ENCODE data around the gene PPT1.

Gene PPT1

DNA sequence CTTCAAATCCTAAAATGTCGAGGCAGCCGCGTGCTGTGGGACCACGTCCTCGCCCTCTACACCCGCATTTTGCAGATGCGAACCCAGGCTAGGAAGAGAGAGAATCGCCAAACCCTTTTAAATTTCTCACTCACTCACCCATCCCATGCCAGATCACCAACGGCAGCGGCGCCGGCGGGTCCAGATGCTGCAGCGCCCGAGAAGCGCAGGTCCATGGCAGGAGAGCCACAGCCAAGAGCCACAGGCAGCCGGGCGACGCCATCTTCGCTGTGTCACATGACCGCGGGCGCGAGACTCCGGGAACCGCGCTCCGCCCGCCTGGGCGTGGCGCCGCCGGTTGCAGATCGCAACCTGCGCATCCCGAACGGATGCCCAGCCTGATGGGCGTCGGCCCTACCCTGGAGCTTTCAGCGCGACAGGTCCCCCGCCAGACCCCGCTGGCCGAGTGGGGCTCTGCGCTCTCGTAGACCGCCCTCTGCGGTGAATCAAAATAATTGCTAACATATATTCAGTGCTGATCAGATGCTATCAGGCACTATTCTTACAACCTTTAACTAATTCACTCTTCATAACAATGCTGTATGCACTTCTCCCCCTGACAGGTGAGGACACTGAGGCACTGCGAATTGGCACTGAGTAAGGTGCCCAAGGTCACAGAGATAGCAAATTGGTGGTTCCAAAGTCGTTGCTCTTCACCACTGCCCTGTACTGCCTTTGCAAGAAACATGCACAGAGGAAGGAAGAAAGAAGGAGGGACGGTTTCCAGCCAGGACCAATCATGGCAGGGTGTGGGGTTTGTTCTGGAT, at the start of gene PPT1:
Gene PPT1, minus strand, starts transcription at position 276 of the 806 bp plus-strand sequence. Its CDS starts 14 bp downstream, at position 262.
- no peaks in the 10 kb centered on the region for H3K9me3 ChIP-seq (ENCODE audit: low read length)
- H3K36me3 ChIP-seq (ENCODE audit: insufficient read depth, low read length): no peaks in the 10 kb centered on the region
- peak within 1 kb of the TSS; percentile 98 for H2AFZ ChIP-seq (ENCODE audit: low read depth, low read length)
- peak within 1 kb of the TSS; percentile 60 for H3K4me3 ChIP-seq (ENCODE audit: low read length)
- H3K27me3 ChIP-seq (ENCODE audit: insufficient read depth, low read length): no peaks in the 10 kb centered on the region
- H3K4me1 ChIP-seq (ENCODE audit: insufficient read depth, low read length): peaks cover 4% of the 10 kb centered on the region

DNA sequence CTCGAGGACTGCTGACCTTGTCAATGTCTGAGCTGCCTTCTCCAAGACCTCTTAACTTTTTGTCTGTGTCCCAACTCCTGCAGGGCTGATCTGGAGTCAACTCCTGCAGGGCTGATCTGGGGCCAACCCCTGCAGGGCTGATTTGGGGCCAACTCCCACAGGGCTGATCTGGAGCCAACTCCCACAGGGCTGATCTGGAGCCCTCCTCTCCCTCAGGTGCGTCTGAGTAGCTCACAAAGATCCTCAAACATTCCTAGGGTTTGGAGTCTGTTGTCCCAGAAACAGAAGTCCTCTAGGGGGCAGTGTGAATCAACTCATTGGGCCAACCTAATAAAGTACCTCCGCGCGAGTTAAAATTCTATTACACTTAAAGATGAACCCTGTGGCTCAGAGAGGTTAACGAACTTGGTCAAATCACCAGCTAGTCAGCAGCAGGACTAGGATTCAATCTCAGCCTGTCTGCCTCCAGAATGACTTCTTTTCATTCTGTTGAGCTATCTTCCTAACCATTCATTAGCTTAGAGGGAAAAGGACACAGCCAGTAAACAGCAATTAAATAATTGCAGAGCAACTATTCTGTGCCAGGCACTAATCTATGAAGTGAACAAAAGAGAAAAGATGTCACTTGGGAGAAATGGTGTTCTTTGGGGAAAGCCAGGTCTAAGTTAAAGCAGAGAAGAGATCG, 47.0 kb upstream of the PPT1 start:
- H3K9me3 ChIP-seq (ENCODE audit: low read length): no peaks in the 10 kb centered on the region
- peaks cover 27% of the 10 kb centered on the region for H3K27me3 ChIP-seq (ENCODE audit: insufficient read depth, low read length)
- H3K4me3 ChIP-seq (ENCODE audit: low read length): no peak overlapping the region
- no peaks in the 10 kb centered on the region for H3K4me1 ChIP-seq (ENCODE audit: insufficient read depth, low read length)
- no peaks in the 10 kb centered on the region for H3K36me3 ChIP-seq (ENCODE audit: insufficient read depth, low read length)
- no peak overlapping the region for H2AFZ ChIP-seq (ENCODE audit: low read depth, low read length)

DNA sequence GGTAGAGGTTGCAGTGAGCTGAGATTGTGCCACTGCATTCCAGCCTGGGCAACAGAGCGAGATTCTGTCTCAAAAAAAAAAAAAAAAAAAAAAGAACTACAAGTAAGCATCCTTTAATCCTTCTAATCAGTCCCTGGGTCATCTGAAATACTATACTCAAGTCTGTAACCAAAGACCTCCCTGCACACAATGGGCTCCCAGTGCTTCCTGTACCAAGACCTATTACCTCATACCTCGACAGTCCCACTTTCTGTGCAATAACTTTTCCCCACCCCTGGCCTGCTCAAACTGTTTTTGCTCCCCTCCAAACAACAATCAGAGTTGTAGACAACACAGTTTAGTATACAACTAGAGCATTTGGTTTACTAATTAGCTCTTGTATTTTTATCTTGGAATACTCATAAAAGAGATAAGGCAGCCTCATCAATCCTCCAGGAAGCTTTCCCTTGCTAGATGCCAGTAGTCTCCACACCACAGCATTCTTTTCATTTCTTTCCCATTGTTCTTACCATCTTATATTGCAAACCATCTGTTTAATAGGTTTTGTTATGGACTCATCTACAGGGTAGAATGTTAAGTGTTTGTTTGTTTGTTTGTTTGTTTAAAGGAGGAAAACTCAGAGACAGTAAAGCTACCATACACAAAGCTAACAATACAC, 45.0 kb upstream of the PPT1 start:
- Histone ChIP-seq H3K4me1 (ENCODE audit: insufficient read depth, low read length) (no peaks in the 10 kb centered on the region), H3K36me3 (ENCODE audit: insufficient read depth, low read length) (no peaks in the 10 kb centered on the region), H2AFZ (ENCODE audit: low read depth, low read length) (no peak overlapping the region), H3K9me3 (ENCODE audit: low read length) (no peaks in the 10 kb centered on the region), H3K27me3 (ENCODE audit: insufficient read depth, low read length) (peaks cover 17% of the 10 kb centered on the region), H3K4me3 (ENCODE audit: low read length) (no peak overlapping the region)

DNA sequence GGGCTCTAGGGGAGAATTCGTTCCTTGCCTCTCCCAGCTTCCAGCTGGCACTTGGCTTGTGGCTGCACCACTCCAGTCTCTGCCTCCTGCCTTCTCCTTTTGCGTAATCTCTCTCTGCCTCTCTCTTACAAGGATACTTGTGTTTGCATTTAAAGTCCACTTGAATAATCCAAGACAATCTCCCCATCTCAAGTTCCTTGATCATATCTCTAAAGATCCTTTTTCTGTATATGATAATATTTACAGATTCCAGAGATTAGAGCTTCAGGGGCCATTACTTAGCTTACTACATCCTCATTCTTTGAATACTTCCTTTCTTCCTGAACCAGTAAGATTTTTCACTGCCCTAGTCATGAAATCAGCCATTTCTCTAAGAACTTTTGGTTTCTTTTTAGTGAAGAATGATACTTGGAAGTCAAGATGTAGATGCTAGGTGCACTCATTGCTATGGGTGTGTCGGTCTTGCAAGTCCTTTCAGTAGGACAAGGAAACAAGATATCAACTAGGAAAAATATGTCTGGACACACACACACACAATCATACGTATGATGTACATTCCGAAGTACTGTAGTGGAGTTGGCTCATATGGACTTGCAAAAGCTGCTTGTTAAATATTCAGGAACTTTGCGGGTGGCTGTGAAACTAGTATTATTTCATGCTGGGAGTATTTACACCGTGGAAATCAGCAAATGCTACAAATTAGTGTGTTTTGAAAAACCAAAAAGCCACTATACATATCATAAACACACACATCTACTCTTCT, 43.3 kb upstream of the PPT1 start:
- Histone ChIP-seq H3K27me3 (ENCODE audit: insufficient read depth, low read length) (peaks cover 6% of the 10 kb centered on the region), H3K4me3 (ENCODE audit: low read length) (no peak overlapping the region), H3K4me1 (ENCODE audit: insufficient read depth, low read length) (no peaks in the 10 kb centered on the region), H3K36me3 (ENCODE audit: insufficient read depth, low read length) (no peaks in the 10 kb centered on the region), H2AFZ (ENCODE audit: low read depth, low read length) (no peak overlapping the region), H3K9me3 (ENCODE audit: low read length) (no peaks in the 10 kb centered on the region)

DNA sequence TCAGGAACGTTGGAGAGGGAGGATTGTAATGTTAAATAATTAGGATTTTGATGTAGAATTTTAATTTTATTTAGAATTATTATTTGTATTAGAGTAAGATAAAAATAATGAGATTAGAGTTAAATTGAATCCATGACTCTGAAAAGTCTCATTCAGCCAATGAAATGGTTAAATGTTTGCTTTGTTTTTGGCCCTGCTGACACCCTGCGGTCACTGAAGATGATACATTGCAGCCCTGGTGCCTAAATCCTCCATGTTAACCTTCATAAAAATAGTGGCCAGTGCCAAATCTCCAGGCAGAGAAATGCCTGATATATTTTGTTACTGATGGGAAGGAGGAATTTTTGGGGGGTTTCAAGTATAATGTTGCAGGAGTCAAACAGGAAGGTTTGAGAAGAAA, 36.8 kb upstream of the PPT1 start:
- Histone ChIP-seq H2AFZ (ENCODE audit: low read depth, low read length) (no peak overlapping the region), H3K4me1 (ENCODE audit: insufficient read depth, low read length) (no peaks in the 10 kb centered on the region), H3K27me3 (ENCODE audit: insufficient read depth, low read length) (no peaks in the 10 kb centered on the region), H3K36me3 (ENCODE audit: insufficient read depth, low read length) (no peaks in the 10 kb centered on the region), H3K9me3 (ENCODE audit: low read length) (peaks cover 8% of the 10 kb centered on the region), H3K4me3 (ENCODE audit: low read length) (no peak overlapping the region)

DNA sequence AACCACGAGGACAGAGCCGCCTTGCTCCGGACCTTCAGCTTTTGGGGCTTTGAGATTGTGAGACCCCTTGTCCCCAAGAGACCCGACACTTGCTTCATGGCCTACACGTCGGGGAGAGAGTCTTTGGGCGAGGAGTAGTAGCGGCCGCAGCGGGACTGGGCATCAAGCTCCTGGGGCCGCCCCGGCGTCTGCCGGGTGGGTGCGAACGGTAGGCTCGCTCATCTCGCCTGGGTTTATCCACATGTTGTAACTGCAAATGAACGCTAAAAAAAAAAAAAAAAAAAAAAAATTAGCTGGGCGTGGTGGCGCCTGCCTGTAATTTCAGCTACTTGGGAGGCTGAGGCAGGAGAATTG, 36.2 kb upstream of the PPT1 start:
- H3K9me3 ChIP-seq (ENCODE audit: low read length): peaks cover 8% of the 10 kb centered on the region
- H3K4me1 ChIP-seq (ENCODE audit: insufficient read depth, low read length): no peaks in the 10 kb centered on the region
- H3K36me3 ChIP-seq (ENCODE audit: insufficient read depth, low read length): no peaks in the 10 kb centered on the region
- no peak overlapping the region for H2AFZ ChIP-seq (ENCODE audit: low read depth, low read length)
- no peaks in the 10 kb centered on the region for H3K27me3 ChIP-seq (ENCODE audit: insufficient read depth, low read length)
- H3K4me3 ChIP-seq (ENCODE audit: low read length): no peak overlapping the region

DNA sequence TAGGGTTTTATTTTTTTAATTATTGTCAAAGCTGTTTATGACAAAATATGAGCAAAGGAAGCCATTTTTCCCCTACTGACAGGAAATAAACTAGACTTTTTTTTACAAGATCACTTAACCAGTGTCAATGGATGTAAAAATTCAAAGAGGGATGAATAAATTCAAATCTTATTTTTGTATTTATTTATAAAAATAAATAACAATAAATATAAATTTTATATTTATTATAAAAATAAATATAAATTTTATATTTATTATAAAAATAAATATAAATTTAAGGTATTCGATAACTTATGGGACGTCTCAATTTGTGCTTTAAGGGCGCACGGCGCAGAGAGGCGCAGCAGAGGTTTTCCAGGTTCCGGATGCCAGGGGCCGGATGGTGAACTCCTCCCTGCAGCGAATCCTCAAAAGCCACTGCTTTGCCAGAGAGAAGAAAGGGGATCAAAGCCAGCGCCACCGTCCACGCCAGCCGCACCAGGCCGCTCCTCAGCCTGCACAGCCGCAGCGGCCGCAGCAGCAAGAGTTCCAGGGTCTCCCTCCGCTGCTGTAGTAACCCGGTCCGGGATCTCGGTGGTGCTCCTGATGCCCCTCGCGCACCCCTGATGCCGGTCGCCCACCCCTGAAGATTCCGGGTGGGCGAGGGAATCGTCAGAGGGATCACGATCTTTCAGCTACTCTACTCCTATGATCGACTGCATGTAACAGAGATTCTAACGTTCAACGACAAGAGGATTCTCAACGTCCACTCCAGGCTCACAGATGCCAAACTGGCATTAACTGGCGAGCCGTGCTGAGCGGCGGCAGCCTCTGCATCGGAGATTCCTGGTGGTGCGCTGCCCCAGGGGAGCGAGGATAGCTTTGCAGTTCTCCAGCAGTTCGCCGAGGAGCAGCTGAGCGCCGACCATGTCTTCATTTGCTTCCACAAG, 35.6 kb upstream of the PPT1 start:
- H3K4me1 ChIP-seq (ENCODE audit: insufficient read depth, low read length): no peaks in the 10 kb centered on the region
- no peak overlapping the region for H2AFZ ChIP-seq (ENCODE audit: low read depth, low read length)
- no peaks in the 10 kb centered on the region for H3K27me3 ChIP-seq (ENCODE audit: insufficient read depth, low read length)
- no peak overlapping the region for H3K4me3 ChIP-seq (ENCODE audit: low read length)
- H3K36me3 ChIP-seq (ENCODE audit: insufficient read depth, low read length): no peaks in the 10 kb centered on the region
- H3K9me3 ChIP-seq (ENCODE audit: low read length): peaks cover 8% of the 10 kb centered on the region

DNA sequence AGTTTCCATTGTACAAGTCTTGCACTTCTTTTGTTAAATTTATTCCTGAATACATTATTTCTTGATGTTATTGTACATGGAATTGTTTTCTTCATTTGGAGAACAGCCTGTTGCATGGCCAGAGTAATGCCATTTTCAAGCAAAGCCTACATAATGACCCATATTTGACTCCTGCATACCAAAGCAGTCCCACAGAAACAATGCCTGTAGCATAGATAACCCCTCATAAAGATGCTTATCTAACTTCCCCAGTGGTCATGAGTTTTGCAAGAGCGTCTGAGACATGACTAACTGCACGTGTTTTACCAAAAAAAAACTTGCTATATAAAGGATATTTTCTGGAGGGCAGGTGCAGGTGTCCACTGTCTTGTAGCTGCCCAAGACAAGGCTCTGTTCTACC, 33.8 kb upstream of the PPT1 start:
- Histone ChIP-seq H3K36me3 (ENCODE audit: insufficient read depth, low read length) (no peaks in the 10 kb centered on the region), H3K27me3 (ENCODE audit: insufficient read depth, low read length) (no peaks in the 10 kb centered on the region), H3K4me3 (ENCODE audit: low read length) (no peak overlapping the region), H3K4me1 (ENCODE audit: insufficient read depth, low read length) (no peaks in the 10 kb centered on the region), H2AFZ (ENCODE audit: low read depth, low read length) (no peak overlapping the region), H3K9me3 (ENCODE audit: low read length) (peaks cover 8% of the 10 kb centered on the region)

DNA sequence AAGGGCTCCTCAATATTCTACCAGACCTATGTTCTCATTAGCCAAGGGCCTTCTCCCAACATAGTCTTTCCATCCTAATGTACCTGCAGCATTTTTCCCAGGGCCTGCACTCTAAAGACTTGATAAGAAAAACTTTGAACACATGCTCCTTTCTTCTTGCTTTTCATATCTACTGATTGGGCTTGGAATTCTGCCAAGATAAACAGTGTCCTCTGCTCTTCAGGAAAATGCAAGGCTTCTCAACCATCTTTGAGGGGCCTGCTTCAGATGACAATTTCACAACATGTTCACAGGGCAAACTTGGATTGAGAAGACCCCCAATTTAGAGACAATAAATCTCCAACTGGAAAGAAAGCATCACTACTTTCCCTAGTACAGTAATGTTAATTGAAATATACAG, 25.8 kb upstream of the PPT1 start:
- Histone ChIP-seq H3K36me3 (ENCODE audit: insufficient read depth, low read length) (no peaks in the 10 kb centered on the region), H2AFZ (ENCODE audit: low read depth, low read length) (no peak overlapping the region), H3K27me3 (ENCODE audit: insufficient read depth, low read length) (no peaks in the 10 kb centered on the region), H3K4me1 (ENCODE audit: insufficient read depth, low read length) (no peaks in the 10 kb centered on the region), H3K4me3 (ENCODE audit: low read length) (no peak overlapping the region), H3K9me3 (ENCODE audit: low read length) (no peaks in the 10 kb centered on the region)

DNA sequence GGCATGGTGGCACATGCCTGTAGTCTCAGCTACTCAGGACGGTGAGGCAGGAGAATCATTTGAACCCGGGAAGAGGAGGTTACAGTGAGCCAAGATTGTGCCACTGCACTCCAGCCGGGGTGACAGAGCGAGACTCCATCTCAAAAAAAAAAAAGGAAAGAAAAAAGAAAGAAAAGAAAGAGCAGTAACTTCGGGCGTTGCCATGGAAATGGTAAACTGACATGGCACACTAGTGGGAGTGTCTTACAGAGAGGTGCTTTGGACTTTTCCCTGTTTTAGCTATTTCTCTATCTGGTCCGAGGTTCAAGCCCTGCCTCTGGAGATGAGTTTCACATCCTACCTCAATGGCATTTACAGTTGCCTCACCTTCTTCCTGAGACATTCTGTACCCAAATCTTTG, 23.1 kb upstream of the PPT1 start:
- no peak overlapping the region for H3K4me3 ChIP-seq (ENCODE audit: low read length)

DNA sequence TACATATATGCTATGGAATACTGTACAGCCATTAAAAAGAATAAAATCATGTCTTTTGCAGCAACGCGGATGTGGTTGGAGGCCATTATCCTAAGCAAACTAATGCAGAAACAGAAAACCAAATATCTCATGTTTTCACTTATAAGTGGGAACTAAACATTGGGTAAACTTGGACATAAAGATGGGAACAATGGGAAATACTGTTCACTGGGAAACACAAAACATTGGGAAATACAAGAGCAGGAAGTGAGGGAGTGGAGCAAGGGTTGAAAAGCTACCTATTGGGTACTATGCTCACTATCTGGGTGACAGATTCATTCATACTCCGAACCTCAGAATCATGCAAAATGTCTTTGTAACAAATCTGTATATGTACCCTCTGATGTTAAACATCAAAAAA, 17.3 kb upstream of the PPT1 start:
- no peak overlapping the region for H2AFZ ChIP-seq (ENCODE audit: low read depth, low read length)
- H3K4me1 ChIP-seq (ENCODE audit: insufficient read depth, low read length): no peaks in the 10 kb centered on the region
- H3K36me3 ChIP-seq (ENCODE audit: insufficient read depth, low read length): no peaks in the 10 kb centered on the region
- no peak overlapping the region for H3K4me3 ChIP-seq (ENCODE audit: low read length)
- no peaks in the 10 kb centered on the region for H3K27me3 ChIP-seq (ENCODE audit: insufficient read depth, low read length)
- H3K9me3 ChIP-seq (ENCODE audit: low read length): peaks cover 2% of the 10 kb centered on the region

More for the DNA sequence above, 23.1 kb upstream of the PPT1 start:
- Histone ChIP-seq H3K27me3 (ENCODE audit: insufficient read depth, low read length) (no peaks in the 10 kb centered on the region), H3K9me3 (ENCODE audit: low read length) (no peaks in the 10 kb centered on the region), H3K4me1 (ENCODE audit: insufficient read depth, low read length) (no peaks in the 10 kb centered on the region), H2AFZ (ENCODE audit: low read depth, low read length) (no peak overlapping the region), H3K36me3 (ENCODE audit: insufficient read depth, low read length) (no peaks in the 10 kb centered on the region)

DNA sequence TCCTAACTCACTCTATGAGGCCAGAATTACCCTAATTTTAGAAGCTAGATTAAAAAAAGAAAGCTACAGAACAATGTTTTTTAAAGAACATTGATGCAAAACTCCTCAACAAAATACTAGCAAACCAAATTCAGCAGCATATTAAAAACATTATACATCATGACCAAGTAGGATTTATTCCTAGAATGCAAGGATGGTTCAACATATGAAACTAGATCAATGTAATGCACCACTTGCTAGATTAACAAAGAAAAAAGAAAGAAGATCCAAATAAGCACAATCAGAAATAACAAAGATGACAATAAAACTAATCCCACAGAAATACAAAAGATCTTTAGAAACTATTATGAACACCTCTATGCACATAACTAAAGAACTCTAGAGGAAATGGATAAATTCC, 13.3 kb upstream of the PPT1 start:
- H3K9me3 ChIP-seq (ENCODE audit: low read length): peaks cover 2% of the 10 kb centered on the region
- H3K36me3 ChIP-seq (ENCODE audit: insufficient read depth, low read length): no peaks in the 10 kb centered on the region
- H3K4me3 ChIP-seq (ENCODE audit: low read length): no peak overlapping the region
- no peaks in the 10 kb centered on the region for H3K4me1 ChIP-seq (ENCODE audit: insufficient read depth, low read length)
- no peaks in the 10 kb centered on the region for H3K27me3 ChIP-seq (ENCODE audit: insufficient read depth, low read length)
- H2AFZ ChIP-seq (ENCODE audit: low read depth, low read length): no peak overlapping the region
